GM11168 (cell line): ENCODE results near the gene PWP2.
"Not testable (repeated sequence)": the region's sequence is repeated elsewhere in the genome, so short reads cannot be mapped to it uniquely, and the experiment has no call there.

Experiments
- in situ Hi-C: fragments of 300-500 bp; cut with MboI; formaldehyde crosslinking; loops from one replicate; pipeline ENCODE4 v1.12.0; 2022; ENCODE audit warnings: low sequenced_read_pairs; ENCODE audit not compliant: unreplicated experiment

Gene PWP2

GRCh38 chr21:44127827-44128226 is 20.6 kb downstream of the PWP2 start:
- in situ Hi-C loops, result loop anchor here (25.0 kb wide), 1 partner anchor 159 kb away; the partner anchor contains the start of gene AIRE

DNA sequence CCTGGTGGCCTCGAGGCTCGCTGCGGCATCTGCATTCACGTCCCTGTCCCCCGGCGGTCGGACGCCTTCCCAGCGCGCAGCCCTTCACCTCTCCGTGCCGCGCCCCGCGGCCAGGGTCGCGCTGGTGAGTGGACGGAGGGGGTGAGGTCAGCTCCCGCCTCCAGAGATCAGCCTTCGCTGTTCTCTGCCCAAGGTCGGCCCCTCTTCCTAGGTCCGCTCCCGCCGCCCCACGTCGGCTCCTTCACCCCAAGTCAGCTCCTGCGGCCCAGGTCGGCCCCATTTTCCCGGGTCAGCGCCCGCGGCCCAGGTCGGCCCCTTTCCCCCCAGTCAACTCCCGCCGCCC is 26.5 kb downstream of the PWP2 start:
- in situ Hi-C loops, result loop anchor here (25.0 kb wide), 1 partner anchor 154 kb away; the partner anchor contains the start of gene AIRE

DNA sequence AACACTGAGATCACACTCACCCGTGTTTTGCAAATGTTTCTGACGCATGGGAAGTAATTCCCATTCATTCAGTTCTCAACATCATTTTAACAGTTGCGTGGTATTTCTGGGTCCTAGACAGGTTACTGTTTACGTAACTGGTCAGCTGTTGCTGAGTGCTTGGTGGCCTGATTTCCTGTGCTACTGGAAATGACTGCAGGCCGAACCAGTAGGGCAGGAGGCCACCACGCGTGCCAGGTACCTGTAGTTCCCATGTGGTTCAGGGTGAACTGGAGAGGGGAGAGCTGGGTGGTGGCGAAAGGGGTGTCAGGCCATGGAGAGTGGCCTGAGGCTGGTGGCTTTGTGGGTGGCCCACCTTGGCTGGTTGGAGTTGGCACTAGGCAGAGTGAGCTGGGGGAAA is 27.5 kb downstream of the PWP2 start:
- in situ Hi-C loops, result loop anchor here (25.0 kb wide), 1 partner anchor 153 kb away; the partner anchor contains the start of gene AIRE

GRCh38 chr21:44138039-44138438 is 30.8 kb downstream of the PWP2 start:
- in situ Hi-C loops, result loop anchor here (25.0 kb wide), 1 partner anchor 149 kb away; the partner anchor contains the start of gene AIRE

DNA sequence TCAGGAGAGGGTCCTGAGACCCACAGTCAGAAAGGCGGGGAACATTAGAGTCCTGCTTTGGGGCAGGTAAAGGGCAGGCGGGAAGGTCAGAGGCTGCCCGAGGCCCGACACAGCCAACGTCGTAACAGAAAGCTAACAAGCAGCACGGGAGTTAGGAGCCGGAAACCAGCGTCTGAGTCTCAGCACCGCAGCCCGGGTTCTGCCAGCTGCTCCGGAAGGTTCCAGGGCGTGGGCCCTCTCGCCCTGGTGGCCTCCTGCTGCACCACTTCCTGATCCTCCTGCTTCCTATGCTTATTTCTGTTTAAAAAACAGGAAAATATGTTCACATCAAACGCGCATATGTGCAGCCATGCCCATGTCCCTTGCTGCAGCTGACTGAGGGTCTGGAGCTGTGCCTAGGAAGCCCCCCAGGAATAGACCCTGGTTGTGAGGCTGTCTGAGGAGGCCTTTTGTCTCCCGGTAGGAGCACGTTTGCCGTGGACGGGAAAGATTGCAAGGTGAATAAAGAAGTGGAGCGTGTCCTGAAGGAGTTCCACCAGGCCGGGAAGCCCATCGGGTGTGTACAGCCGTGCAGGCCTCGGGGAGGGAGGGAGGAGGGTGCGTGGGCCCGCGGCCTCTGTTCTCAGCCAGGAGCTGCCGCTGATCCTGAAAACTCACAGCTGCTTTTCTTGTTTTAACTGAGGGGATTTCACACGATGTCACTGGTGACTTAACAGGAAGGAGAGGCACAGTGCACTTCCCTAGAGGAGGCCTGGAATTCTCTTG is 32.8 kb downstream of the PWP2 start:
- in situ Hi-C loops, result loop anchor here (25.0 kb wide), 1 partner anchor 147 kb away; the partner anchor contains the start of gene AIRE

DNA sequence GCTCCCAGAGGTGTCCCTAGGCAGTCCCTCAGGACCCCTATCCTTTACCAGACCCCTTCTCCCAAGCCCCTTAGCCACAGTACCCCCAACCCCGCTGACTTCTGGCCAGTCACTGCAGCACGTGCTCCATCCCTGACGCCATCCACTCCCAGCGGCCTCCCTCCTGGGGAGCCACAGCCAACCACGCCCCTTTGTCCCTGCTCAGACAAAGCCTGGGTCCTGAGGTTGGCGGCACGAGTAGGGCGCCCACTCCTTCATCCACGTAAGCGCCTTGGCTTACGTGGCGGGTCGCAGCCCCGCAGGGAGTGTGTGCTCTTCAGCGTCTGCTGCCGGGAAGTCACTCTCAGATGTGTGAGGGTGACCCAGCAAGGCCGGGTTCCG is 33.3 kb downstream of the PWP2 start:
- in situ Hi-C loops, result loop anchor here (25.0 kb wide), 1 partner anchor 147 kb away; the partner anchor contains the start of gene AIRE

- in situ Hi-C loops, result loop anchor here (25.0 kb wide), 1 partner anchor 145 kb away; the partner anchor contains the start of gene AIRE
These were observed 35.3 kb downstream of the PWP2 start for GRCh38 chr21:44142470-44142869.

DNA sequence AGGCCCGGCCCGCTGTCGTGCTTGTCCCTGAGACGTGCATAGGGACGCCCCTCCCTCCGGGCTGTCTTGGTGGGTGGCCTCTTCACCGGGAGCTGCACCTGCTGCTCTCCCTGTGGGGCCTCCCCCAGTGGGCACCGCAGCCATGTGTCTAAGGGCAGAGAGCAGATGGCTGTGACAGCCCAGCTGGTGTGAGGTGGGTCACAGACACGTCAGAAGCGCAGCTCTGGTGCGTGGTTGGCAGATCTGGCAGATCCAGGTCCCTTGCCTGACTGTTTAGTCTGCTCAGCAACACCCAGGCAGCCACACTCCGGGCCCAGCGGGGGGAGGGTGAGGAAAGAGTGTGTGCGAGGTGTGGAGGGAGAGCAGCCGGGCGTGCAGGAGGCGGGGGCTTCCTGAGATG is 36.2 kb downstream of the PWP2 start:
- in situ Hi-C loops, result loop anchor here (25.0 kb wide), 1 partner anchor 144 kb away; the partner anchor contains the start of gene AIRE

- in situ Hi-C loops, result loop anchor here (25.0 kb wide), 1 partner anchor 143 kb away; the partner anchor contains the start of gene AIRE
These were observed 36.8 kb downstream of the PWP2 start for GRCh38 chr21:44143996-44144395.

- in situ Hi-C loops, result loop anchor here (25.0 kb wide), 1 partner anchor 142 kb away; the partner anchor contains the start of gene AIRE
These were observed 37.8 kb downstream of the PWP2 start for GRCh38 chr21:44144784-44145602.

GRCh38 chr21:44145616-44146015 is 38.4 kb downstream of the PWP2 start:
- in situ Hi-C loops, result loop anchor here (25.0 kb wide), 1 partner anchor 142 kb away; the partner anchor contains the start of gene AIRE

DNA sequence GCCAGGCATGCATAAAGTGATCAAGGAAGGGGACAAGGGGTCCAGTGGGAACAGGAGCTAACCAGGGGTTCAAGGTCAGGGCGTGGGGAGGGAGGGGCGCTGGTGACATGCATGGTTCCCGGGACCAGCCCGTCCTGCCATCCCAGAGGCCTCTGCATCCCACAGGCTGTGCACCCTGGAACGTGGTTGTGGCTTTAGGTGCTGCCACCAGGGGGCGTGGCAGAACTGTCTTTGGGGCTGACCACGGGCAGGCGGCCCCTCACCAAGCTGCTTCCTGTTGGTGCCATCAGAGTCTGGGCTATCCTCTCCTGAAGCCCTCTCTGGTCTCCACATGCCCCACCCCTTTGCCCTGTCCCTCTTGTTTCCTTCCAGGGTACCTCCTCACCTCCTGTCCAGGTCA is 39.9 kb downstream of the PWP2 start:
- in situ Hi-C loops, result loop anchor here (25.0 kb wide), 1 partner anchor 140 kb away; the partner anchor contains the start of gene AIRE

- in situ Hi-C loops, result not testable (repeated sequence)
These were observed 43.1 kb downstream of the PWP2 start for GRCh38 chr21:44150255-44150654.

- in situ Hi-C loops, result not testable (repeated sequence)
These were observed 46.2 kb downstream of the PWP2 start for GRCh38 chr21:44153214-44153888.

GRCh38 chr21:44153889-44154228 is 46.7 kb downstream of the PWP2 start:
- in situ Hi-C loops, result not testable (repeated sequence)

- in situ Hi-C loops, result not testable (repeated sequence)
These were observed 47.6 kb downstream of the PWP2 start for GRCh38 chr21:44154816-44155230.

GRCh38 chr21:44155231-44155993 is 48.2 kb downstream of the PWP2 start:
- in situ Hi-C loops, result not testable (repeated sequence)

- in situ Hi-C loops, result not testable (repeated sequence)
These were observed 48.8 kb downstream of the PWP2 start for GRCh38 chr21:44155994-44156380.

GRCh38 chr21:44157439-44158081 is 50.4 kb downstream of the PWP2 start:
- in situ Hi-C loops, result not testable (repeated sequence)
